ENCODE measurements around the gene HSD3B1.
"Not testable (repeated sequence)": the region's sequence is repeated elsewhere in the genome, so short reads cannot be mapped to it uniquely, and the experiment has no call there.

The HSD3B1 gene

GRCh38 chr1:119560402-119560801 lies 53.4 kb downstream of the HSD3B1 start:
- DNase-seq = not testable (repeated sequence)

- no peak for DNase-seq
Observed at GRCh38 chr1:119564548-119564947, 57.5 kb downstream of the HSD3B1 start.
